SIG-M5 treated with dmso at 0.1 percent for 504 hours (cell line): ENCODE results near the gene RGS11.

Experiments used
- DNase-seq: peaks from one replicate; lab custom pipeline; 2025; ENCODE audit not compliant: unreplicated experiment; lab: John Stamatoyannopoulos, UW

Gene RGS11

DNA sequence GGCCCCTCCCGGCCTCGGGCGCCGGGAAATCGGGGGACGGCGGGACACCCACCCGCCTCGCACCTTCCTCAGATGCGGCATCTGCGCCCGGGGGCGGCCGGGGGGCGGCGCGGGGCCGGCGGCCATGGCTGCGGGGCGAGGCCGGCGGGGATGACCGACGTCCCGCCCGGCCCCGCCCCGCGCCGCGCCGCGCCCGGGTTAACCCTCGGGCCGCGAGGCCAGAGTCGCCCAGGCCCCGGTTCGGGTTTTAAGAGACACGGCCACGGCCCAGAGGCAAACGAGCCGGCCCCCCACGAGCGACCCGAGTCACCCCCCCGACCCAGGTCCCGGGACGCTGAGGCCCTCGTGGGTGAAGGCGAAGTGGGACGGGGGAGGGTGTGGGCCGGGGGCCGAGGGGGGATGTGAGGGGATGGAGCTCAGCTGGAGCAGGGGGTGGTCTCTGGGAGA lies at the start of gene RGS11:
TSS of gene RGS11 (minus strand) at position 159 of the 447 bp plus-strand sequence. CDS start at position 126, 33 bp downstream.
- no peak for DNase-seq

DNA sequence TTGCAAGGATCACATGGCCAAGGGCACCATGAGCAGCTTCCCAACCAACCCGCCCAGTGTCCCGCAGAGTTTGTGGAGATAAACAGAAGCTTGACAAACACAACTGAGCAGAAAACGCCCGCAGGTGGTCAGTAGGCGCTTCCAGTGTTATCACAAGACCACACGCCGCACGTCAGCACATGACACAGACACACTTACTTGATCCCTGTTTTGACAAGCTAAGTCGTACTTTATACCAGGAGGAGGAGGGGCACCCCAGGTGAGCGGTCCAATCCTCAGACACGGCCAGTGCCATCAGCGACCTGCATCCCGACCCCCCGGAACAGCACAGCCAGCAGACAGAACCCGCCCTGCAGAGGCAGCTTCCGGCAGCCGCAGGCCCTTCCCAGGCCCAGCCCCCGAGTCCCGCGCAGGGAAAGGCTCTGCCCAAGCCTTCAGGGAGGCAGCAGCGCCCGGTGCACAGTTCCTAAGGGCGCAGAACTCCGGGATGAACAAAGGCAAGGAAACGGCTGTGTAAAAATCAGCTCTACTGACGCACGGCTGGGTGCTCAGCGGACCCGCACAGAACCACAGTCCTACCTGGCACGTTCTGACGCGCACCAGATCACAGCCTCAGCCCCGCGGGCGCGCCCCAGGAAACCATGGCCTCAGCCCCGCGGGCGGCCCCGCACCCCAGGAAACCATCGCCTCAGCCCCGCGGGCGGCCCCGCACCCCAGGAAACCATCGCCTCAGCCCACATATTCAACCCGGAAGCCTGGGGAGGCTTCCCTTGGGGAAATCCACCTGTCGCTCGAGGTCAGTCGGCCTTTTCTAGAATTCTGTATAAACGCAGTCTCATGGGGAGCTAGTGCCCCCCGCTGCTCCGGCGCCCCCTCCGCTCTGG lies 48.9 kb upstream of the RGS11 start:
- no peak for DNase-seq

- DNase-seq: no peak
These were observed 48.4 kb upstream of the RGS11 start for GRCh38 chr16:324201-324450.

- DNase-seq: no peak
These were observed 46.9 kb upstream of the RGS11 start for GRCh38 chr16:322476-323143.

DNA sequence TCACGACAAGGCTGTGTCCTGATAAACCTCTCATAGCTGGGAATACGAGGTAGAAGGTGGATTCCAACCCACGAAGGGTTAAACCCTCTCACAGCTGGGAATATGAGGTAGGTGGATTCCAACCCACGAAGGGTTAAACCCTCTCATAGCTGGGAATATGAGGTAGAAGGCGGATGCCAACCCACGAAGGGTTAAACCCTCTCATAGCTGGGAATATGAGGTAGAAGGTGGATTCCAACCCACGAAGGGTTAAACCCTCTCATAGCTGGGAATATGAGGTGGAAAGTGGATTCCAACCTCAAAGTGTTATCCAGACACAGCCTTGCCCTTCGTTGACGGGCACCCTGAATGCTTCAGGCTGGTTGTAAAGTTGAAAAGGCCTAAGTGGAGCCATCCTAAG lies 45.8 kb upstream of the RGS11 start:
- no peak for DNase-seq

DNA sequence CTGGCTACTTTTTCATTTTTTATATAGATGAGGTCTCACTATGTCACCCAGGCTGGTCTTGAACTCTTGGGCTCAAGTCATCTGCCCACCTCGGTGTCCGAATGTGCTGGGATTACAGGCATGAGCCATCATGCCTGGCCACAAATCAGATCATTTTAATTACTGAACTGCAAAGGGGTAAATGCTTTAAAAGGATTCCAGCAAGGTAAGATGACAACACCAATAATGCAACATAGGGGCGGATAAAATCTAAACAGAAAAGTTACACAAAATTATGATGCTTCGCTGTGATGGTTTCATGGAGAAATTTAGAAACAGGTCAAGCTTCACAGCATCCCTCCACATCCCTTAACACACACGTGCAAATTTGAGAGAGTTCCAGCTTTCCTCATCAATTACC lies 44.5 kb upstream of the RGS11 start:
- no peak for DNase-seq

DNA sequence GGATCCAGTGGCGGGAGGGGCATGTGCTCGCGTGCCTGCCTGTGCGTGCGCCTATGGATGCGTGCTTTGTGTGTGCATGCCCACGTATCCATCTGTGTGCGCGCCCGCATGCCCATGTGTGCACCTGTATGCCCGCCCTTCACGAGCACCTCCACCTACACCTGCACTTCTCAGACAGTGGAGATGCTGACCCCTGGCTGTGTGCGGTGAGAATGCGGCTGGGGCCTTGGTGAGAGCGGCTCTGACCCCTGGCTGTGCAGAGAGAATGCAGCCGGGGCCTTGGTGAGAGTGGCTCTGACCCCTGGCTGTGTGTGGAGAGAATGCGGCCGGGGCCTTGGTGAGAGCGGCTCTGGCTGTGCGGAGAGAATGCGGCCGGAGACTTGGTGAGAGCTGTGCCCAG lies 42.9 kb upstream of the RGS11 start:
- DNase-seq: no peak

DNA sequence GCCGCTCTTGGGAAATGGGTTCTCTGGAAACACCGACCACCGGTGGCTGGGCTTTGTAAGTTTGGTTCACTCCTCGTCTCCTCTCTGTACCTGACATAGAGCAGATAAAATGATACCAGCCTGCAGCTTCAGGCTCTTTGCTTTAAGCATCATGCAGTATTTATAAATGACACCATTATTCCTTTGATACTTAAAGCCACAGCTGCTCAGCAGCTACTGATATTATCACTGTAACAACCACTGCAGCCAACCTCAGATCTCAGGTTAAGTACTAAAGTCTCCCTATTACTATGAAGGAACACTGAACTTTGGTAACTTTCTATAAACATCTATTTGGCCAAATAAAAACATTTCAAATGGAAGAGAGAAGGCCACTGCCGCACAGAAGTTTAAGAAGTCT lies 41.8 kb upstream of the RGS11 start:
- no peak for DNase-seq

GRCh38 chr16:316741-317464 lies 41.2 kb upstream of the RGS11 start:
- DNase-seq: no peak

DNA sequence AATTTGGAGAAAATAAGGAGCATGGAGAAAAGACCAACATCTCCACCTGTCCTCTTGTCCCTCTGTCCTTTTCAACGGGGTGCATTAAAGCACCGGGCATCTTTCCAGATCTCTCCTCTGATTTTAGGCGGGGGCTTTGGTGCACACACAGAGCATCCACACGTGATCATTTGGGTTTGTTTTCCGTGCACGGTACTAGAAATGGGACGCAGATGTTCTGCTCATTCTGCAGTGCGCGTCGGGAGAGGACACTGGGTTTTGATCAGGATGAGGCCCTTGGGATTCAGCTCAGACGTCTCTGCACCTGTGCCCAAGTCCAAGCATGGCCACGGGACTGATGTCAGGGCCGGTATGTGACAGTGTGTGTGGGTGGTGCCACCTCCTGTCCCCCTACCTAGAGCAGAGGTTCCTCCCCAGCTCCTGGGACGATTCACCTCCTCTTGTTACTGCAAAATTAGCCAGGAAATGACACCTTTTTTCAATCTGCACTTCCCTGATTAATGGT lies 39.1 kb upstream of the RGS11 start:
- DNase-seq: no peak

DNA sequence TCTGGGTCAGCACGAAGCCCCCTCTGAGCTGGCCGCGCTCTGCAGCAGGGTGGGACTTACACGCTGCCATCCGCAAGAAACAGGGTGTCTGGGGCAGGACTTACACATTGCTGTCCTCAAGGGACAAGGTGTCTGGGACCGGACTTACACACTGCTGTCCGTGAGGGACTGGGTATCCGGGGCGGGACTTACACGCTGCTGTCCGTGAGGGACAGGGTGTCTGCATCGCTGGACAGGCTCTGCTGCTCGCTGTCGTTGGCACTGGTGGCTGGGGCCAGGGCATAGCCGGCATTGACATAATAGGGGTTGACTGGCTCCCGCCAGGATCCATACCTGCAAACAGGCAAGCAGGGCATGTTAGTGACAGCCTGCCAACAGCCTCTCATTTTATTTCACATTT lies 38.6 kb upstream of the RGS11 start:
- no peak for DNase-seq

- DNase-seq: no peak
These were observed 36.0 kb upstream of the RGS11 start for GRCh38 chr16:311725-312124.

- DNase-seq: no peak
These were observed 33.7 kb upstream of the RGS11 start for GRCh38 chr16:309476-309875.

DNA sequence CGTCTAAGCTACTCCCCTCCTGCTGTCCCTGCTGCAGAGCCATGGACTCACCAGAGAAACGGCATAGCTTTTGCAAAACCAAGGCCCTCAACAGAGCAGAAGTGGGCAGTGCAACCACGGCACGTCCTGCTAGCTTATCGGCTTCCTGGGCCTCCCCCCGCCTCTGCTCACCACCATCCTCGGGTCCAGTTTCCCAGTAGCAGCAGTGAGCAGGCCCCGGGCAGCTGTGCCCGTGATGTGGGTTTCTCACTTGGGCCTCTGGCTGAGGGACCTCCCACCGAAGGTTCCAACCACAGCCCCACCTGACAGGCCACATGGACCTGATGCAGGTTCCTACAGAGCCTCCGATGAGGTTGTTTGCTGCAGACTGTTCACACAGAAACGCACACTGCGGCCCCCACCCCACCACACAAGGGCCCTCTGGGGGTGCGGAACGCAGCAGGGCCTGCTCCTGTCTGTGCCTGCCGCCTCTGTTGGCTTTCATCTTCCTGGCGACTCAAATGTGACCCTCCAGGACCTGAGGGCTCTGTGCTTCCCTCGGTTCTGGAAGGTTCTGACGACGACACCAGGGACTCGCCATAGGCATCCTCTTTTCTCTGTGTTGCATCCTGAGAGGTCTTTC lies 32.1 kb upstream of the RGS11 start:
- no peak for DNase-seq

DNA sequence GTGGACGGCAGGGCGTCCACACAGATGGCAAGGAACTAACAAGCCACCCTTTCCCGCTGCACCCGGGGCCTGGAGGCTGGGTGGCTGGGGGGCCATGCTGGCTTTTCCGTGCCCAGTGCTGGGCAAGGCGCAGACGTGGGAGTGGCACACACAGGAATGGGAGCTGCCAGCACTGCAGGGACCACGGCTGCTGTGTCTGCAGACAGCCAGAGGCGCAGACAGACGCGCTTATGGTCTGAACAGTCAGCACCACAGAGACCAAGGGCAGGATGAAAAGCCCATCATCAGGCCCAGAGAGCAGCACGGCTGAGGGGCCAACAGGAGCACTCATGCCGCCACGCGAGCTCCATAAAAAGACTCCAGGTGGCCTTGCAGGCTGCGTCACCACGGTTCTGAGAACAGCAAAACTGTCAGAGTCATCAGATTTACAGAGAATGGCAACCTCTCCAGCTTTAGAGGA lies 31.2 kb upstream of the RGS11 start:
- DNase-seq: no peak

- DNase-seq: no peak
These were observed 30.3 kb upstream of the RGS11 start for GRCh38 chr16:305916-306626.

DNA sequence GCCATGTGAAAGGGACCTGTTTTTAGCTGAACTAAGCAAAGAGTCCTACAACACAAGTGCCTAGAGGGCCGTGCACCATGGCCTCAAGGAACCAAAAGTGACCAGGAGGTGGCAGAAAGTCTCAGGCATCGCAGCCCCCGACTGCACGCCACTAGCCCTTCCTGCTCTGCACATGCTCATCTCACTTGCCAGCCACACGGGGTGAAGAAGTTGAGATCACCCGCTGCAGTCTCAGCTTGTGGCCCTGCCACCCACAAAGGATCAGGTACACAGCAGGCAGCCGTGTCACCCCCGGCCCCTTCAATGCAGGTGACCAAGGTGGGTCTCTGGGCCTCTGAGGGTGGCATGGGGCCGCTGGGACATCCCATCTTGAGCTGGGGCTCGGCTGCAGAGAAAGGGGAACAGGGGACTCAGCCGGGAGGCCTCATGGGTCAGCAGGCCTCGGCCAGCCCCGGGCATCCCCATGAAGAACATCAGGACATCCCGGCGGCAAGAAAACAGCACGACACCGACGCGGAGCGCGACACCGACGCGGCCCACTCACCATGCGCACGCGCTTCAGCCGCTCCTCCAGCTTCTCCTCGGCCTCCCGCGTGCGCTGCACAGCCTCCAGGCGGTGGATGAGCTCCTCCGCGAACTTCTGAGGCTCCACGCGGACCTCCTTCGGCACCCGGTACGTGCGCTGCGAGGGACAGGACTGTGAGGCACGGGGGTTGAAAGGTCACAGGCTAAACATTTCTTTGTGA lies 28.2 kb upstream of the RGS11 start:
- no peak for DNase-seq

DNA sequence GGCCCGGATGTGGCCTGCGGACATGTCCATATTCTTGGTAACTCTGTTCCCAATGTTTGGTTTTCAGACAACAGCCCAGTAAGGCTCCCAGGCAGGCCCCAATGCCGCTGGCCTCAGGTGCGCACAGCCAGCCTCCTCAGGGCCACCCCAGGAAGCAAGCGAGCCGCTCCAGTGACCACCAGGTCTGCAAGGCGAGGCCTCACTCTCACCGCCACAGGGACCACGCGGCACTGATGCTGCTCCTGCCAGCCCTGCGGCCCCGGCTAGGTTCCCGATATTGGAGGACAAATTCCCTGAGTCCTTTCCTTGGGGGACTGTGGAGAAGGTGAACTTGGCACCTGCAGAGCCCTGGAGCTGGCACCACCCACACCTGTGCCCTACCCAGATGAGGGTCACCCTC lies 26.2 kb upstream of the RGS11 start:
- no peak for DNase-seq

- DNase-seq: no peak
These were observed 25.5 kb upstream of the RGS11 start for GRCh38 chr16:301235-301634.

DNA sequence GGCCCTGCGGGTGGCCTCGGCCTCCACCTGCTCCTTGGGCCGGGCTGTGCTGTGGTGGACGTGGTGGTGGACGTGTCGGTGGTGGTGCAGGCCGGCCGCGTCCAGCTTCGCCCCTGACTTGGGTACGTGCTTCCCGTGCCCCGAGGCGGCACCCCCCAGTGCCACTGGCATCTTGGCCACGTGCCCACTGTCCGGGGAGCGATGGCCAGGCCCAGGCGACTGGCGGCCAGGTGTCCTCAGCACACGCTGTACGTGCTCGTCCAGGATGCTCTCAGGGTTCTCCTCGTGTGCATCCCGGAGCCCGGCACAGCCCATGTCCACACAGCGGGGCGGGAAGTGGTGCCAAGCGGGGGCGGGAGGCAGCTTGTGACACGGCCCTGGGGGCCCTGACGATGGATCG lies 22.1 kb upstream of the RGS11 start:
- DNase-seq: no peak
